GM21619 (cell line): ENCODE results near the gene CPM.
"Not testable (repeated sequence)": the region's sequence is repeated elsewhere in the genome, so short reads cannot be mapped to it uniquely, and the experiment has no call there.

Source experiments
- ATAC-seq: cut with Tn5 transposase; IDR thresholded peaks from one replicate; pipeline ENCODE4 v1.9.1; 2021; ENCODE audit not compliant: unreplicated experiment

The CPM gene

GRCh38 chr12:68854554-68854953 lies 78.4 kb downstream of the CPM start:
- ATAC-seq, result no peak

- no peak for ATAC-seq
These were observed 78.9 kb downstream of the CPM start for GRCh38 chr12:68854078-68854468.

- ATAC-seq, result no peak
These were observed 79.4 kb downstream of the CPM start for GRCh38 chr12:68853396-68854077.

- no peak for ATAC-seq
These were observed 81.2 kb downstream of the CPM start for GRCh38 chr12:68851592-68852306.

GRCh38 chr12:68850390-68850789 lies 82.6 kb downstream of the CPM start:
- ATAC-seq, result no peak

- ATAC-seq, result no peak
These were observed 86.2 kb downstream of the CPM start for GRCh38 chr12:68846811-68847210.

GRCh38 chr12:68844788-68845695 lies 87.9 kb downstream of the CPM start:
- ATAC-seq, result no peak

GRCh38 chr12:68844318-68844745 lies 88.6 kb downstream of the CPM start:
- ATAC-seq, result no peak

- no peak for ATAC-seq
These were observed 90.0 kb downstream of the CPM start for GRCh38 chr12:68842784-68843567.

- ATAC-seq, result no peak
These were observed 90.8 kb downstream of the CPM start for GRCh38 chr12:68842123-68842522.

GRCh38 chr12:68841717-68842116 lies 91.3 kb downstream of the CPM start:
- no peak for ATAC-seq

- ATAC-seq, result not testable (repeated sequence)
These were observed 91.8 kb downstream of the CPM start for GRCh38 chr12:68841175-68841574.

GRCh38 chr12:68839183-68840147 lies 93.5 kb downstream of the CPM start:
- ATAC-seq, result no peak

GRCh38 chr12:68838046-68838886 lies 94.7 kb downstream of the CPM start:
- ATAC-seq, result no peak

- no peak for ATAC-seq
These were observed 95.8 kb downstream of the CPM start for GRCh38 chr12:68837215-68837614.

- ATAC-seq, result no peak
These were observed 97.5 kb downstream of the CPM start for GRCh38 chr12:68835333-68835908.

- ATAC-seq, result no peak
These were observed 99.5 kb downstream of the CPM start for GRCh38 chr12:68833508-68833907.

- no peak for ATAC-seq
These were observed 100.5 kb downstream of the CPM start for GRCh38 chr12:68832504-68832867.
